Inferior parietal cortex (tissue), 1 donor: Measurements from ENCODE around the gene ABCC3.
"Not testable (repeated sequence)": the region's sequence is repeated elsewhere in the genome, so short reads cannot be mapped to it uniquely, and the experiment has no call there.

Source experiments
- DNase-seq: peaks from one replicate; pipeline ENCODE4 v3.0.0-alpha.2; 2016; ENCODE audit errors: extremely low spot score

Gene ABCC3

DNA sequence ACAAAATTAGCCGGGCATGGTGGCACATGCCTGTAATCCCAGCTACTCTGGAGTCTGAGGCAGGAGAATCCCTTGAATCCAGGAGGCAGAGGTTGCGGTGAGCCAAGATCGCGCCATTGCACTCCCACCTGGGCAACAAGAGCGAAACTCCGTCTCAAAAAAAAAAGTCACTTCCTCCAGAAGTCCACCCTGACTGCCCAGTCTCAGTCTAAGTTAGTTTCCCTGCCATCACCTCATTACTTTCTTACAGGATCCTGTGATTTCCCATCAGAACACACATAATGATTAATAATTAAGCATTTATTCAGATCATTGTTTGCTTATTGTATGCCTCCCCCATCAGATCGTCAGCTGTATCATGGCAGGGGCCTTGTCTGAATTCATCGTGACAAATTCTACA is 31.6 kb downstream of the ABCC3 start:
- no peak for DNase-seq

DNA sequence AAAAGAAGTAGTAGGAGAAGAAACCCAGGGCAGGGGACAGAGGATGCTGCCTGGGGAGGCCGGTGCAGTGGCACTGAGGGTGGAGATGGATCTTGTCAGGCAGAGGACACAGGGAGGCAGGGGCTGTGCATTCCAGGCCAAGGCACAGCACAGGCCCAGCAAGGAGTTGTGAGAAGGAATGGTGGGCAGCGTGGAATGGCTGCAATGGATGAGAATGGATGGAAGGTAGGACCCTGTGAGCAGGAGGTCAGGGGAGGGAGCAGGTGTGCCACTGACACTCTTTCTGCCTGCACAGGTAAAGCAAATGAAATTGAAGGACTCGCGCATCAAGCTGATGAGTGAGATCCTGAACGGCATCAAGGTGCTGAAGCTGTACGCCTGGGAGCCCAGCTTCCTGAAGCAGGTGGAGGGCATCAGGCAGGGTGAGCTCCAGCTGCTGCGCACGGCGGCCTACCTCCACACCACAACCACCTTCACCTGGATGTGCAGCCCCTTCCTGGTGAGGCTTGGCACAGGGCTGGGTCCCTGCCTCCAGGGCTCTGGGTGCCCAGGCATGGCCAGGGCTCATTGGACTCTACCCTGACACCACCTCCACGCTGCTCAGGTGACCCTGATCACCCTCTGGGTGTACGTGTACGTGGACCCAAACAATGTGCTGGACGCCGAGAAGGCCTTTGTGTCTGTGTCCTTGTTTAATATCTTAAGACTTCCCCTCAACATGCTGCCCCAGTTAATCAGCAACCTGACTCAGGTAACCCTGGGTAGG is 32.8 kb downstream of the ABCC3 start:
- DNase-seq = no peak

DNA sequence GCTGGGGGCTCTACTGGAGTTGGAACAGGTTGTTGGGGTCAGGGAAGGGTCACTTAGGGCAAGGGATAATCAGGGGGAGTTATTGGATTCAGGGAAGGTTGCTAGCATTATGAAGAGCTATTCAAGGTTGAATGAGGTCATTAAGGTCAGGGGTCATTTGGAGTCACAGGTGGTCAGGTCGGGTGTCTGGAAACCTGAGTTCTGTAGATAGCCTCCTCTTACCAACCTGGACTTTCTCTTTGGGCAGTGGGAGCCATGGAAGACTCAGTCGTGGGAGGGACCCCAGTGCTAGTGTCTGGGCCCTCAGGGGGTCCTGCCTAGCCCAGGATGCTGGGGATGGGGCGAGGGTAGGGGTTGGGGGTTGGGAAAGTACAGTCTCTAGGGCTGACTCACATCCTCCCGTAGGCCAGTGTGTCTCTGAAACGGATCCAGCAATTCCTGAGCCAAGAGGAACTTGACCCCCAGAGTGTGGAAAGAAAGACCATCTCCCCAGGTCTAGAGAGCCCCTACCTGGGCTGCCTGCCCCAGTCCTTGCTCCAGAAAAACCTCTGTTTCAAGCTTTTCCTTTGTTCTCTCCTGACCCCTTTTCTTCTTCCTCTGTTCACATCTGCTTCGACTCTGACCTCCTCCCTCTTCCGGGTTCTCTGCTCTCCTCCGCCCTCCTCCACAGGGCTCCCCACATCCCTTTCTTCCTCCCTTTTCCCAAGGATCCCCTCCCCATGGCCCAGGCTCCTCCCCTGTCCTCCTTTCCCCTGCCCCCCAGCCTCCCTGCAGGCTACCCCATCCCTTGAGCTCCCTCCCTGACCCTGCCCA is 33.5 kb downstream of the ABCC3 start:
- no peak for DNase-seq

DNA sequence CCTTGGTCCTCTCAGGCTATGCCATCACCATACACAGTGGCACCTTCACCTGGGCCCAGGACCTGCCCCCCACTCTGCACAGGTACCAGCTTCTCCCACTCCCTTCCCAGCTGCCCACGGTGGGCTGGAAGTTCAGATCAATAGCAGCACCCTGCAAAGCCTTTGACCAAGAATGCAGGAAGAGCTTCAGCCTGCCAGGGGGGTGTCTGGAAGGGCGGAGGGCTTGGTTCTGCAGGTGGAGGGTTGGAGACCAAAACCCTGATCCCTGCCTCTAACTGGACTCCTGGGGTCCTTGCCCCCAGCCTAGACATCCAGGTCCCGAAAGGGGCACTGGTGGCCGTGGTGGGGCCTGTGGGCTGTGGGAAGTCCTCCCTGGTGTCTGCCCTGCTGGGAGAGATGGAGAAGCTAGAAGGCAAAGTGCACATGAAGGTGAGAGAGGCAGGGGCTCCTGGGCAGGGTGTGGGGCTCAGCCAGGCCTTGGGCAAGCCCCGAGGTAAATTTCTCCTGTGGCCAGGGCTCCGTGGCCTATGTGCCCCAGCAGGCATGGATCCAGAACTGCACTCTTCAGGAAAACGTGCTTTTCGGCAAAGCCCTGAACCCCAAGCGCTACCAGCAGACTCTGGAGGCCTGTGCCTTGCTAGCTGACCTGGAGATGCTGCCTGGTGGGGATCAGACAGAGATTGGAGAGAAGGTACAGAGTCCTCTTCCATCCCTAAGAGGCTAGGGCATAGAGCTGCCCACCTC is 34.3 kb downstream of the ABCC3 start:
- no peak for DNase-seq

DNA sequence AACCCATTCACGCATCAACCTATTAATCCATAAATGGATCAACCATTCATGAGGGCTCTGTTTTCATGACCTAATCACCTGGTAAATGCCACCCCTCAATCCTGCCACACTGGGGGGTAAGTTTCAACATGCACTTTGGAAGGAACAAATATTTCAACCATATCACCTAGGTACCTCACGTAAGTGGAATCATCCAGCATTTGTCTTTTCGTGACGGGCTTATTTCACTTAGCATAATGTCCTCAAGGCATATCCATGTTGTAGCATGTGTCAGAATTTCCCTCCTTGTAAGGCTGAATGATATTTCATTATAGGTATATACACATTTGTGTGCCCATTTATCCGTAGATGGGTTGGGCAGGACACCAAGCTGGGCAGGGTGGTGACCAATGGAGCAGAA is 37.4 kb downstream of the ABCC3 start:
- DNase-seq = no peak

DNA sequence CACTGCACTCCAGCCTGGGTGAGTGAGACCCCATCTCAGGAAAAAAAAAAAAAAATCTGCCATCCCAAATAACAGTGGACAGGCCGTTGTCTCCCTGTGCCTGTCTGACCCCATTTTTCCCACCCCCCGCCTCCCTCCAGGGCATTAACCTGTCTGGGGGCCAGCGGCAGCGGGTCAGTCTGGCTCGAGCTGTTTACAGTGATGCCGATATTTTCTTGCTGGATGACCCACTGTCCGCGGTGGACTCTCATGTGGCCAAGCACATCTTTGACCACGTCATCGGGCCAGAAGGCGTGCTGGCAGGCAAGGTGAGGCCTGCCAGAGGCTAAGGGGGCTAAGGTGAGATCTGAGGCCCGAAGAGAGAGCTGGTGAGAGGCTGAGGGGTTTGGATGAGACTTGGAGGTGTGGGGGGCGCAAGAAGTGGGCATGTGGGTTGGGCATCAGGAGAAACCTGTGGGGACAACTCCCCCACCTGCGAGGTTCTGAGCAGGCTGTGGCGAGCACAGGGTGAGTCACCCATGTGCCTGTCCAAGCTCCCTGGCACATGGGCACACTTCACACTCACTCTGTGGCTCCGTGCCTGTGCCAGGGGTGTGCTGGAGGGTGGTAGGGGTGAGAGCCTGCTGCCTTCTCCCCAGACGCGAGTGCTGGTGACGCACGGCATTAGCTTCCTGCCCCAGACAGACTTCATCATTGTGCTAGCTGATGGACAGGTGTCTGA is 38.3 kb downstream of the ABCC3 start:
- no peak for DNase-seq

DNA sequence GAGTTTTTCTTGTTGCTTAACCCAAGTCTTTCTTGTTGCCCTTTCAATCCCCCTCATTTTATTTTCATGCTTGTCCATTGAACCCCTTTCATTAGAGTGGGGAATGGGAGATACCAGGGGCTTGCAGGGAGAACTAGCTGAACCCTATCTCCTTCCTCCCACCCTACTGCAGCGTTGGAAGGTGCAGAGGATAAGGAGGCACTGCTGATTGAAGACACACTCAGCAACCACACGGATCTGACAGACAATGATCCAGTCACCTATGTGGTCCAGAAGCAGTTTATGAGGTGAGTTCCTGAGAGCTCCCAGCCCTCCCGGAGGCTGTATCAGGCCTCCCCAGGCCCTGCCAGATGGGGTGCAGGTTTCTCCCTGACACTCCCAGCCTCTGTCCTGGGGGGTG is 40.5 kb downstream of the ABCC3 start:
- no peak for DNase-seq

DNA sequence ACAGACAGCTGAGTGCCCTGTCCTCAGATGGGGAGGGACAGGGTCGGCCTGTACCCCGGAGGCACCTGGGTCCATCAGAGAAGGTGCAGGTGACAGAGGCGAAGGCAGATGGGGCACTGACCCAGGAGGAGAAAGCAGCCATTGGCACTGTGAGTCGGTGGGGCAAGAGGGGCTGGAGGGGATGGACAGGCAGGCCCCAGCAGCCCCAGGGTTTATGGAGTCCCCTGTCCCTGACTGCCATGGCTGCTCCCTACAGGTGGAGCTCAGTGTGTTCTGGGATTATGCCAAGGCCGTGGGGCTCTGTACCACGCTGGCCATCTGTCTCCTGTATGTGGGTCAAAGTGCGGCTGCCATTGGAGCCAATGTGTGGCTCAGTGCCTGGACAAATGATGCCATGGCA is 40.9 kb downstream of the ABCC3 start:
- no peak for DNase-seq

DNA sequence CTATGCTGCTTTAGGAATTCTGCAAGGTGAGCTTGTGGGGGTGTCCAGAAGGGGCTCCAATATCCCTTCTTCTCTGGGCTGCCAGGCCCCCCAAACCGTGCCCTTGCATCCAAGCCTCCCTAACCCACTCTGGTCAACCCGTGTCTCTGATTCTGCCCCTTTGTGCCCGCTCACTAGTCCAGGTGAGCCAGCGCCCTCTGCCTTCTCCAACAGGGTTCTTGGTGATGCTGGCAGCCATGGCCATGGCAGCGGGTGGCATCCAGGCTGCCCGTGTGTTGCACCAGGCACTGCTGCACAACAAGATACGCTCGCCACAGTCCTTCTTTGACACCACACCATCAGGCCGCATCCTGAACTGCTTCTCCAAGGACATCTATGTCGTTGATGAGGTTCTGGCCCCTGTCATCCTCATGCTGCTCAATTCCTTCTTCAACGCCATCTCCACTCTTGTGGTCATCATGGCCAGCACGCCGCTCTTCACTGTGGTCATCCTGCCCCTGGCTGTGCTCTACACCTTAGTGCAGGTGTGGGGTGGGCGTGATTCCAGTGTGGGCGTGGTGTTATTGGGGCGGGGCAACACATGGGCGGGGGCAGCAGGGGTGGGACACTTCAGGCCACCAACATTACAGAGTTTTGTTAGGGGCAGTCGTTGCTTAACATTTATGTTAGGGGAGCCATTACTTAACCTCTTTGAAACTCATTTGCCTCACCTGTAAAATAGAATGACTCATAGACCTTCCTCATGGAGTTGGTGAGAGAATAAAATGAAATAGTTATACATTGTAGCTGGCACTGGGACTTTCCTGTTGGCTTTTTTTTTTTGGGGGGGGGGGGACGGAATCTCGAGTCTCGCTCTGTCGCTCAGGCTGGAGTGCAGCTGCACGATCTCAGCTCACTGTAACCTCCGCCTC is 41.6 kb downstream of the ABCC3 start:
- DNase-seq = no peak

DNA sequence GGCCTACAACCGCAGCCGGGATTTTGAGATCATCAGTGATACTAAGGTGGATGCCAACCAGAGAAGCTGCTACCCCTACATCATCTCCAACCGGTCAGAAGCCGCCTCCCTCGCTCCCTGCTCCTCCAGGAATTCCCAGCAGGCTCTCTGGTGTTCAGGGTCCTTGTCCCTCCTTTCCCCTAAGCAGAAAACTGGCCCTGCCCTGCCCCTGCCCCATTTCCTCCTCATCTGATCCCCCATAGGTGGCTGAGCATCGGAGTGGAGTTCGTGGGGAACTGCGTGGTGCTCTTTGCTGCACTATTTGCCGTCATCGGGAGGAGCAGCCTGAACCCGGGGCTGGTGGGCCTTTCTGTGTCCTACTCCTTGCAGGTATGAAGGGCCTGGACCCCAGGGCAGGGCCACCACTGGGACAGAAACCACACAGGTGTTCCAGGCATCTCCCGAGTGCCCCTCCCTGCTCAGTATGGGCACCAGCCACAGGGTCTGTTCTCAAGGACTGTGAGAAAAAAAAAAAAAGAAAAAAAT is 43.2 kb downstream of the ABCC3 start:
- DNase-seq = no peak

DNA sequence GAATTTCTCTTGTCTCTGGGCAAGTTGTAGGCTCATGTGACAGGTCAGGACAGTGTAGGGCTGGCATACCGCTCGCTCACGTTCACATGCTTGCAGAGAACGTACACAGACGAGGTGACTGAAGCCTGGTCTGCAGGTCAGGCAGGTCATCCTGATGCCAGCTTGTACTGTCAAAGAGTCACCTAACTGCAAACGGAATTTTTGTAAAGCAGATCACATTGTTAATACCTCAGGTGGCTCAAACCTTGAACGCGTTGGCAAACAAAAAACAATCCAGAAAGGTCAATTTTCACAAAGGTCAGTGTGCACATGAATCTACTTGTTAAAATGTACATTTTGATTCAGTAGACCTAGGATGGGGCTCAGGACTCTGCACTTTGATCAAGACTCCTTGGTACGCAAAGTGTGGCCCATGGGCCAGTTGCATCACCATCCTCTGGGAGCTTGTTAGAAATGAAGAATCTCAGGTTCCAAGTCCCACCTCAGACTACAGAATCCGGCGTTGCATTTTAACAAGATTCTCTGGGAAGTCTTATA is 44.4 kb downstream of the ABCC3 start:
- DNase-seq = no peak

DNA sequence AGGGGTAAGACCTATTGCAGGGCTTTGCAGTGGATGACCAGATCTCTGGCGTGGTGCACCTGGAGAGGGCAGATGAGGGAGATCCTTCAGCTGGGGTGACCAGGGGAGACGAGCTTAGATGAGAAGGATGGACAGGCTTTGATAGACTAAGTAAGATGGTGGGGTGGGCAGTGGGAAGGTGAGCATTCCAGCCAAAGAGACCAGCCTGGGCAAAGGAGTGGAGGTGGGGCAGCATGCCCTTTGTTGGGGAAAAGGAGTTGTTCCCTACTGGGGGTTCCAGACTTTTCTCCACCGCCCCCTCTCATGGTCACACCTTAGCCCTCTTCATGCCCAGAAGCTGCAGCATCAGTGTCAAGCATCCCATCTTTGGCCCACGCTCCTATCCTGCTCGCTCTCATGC is 45.4 kb downstream of the ABCC3 start:
- no peak for DNase-seq

DNA sequence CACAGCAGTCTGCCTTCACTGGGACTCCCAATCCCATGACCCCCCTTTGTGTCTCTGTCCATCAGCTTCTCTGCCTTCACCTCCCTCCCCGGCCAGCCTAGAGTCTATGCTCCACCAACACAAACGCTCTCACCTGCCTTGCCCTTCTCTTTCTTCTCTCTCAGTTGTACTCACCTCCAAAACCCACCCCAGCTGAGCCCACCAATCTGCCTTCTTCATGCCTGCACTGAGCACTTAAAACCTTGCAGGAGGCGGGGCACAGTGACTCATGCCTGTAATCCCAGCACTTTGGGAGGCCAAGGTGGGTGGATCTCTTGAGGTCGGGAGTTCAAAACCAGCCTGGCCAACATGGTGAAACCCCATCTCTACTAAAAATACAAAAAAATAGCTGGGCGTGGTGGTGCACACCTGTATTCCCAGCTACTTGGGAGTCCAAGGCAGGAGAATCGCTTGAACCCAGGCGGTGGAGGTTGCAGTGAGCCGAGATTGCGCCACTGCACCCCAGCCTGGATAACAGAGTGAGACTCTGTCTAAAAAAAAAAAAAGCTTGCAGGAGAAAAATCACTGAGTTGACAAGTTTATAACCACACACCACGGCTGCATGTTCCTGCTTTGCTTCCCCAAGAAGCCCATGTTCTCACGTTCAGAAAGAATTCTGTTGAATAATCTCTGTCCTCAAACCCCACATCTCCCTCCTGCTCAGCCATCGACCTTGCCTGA is 46.0 kb downstream of the ABCC3 start:
- not testable (repeated sequence) for DNase-seq

DNA sequence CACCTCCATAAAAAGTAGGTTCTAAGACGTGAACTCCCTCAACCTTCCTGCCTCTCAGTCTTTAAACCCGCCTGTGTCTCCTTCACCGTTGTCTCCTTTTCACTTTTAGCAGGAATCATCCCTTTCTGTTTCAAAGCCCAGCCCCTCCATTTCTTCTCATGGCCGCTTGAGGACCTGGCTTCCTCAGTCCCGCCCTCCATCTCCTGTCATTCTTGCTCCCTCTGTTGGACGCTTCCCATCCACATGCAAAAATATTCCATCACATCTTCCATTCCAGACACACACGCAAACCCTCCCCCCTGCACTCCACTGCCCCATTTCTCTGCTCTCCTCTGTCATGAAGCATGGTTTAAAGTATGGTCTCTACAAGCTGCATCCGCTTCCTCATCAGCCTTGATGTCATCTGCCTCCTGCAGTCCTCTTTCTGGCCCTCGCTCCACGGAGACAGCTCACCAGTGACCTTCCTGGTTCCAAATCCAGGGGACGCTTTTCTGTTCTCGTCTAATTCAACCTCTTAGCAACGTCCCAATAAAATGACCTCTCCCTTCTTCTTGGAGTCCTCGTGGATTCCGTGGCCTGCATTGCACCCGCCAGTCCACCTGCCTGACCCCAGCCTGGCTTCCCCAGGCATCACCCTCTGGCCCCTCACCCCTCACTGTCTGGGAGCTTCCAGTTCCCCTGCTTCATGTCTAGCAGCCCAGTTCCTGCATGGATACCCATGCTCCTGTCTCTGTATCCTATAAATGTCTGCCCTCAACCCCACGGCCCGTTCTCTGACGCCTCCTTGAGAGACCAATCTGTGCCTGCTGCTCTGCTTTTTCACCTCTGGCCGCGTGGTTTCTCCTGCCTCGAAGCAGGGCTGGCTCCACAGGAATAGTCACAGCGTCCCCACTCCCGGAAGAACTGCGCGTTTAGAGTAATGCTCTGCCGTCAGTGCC is 46.9 kb downstream of the ABCC3 start:
- DNase-seq = peak; percentile 61

DNA sequence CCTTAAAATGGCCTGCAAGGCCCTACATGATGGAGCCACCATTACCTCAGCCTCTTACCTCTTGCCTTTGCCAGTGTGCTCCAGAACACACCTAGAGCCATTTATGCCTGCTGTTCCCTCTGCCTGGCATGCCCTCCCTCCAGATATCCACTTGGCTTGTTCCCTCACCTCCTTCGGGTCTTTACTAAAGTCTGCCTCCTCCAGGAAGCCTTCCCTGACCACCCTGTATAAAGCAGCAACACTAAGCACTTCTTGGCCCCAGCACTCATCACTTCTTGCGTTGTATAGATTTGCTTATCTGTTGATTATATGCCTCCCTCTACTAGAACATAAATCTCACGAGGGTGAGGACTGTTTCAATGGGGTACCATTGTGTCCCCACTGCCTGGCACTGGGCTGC is 47.8 kb downstream of the ABCC3 start:
- no peak for DNase-seq

DNA sequence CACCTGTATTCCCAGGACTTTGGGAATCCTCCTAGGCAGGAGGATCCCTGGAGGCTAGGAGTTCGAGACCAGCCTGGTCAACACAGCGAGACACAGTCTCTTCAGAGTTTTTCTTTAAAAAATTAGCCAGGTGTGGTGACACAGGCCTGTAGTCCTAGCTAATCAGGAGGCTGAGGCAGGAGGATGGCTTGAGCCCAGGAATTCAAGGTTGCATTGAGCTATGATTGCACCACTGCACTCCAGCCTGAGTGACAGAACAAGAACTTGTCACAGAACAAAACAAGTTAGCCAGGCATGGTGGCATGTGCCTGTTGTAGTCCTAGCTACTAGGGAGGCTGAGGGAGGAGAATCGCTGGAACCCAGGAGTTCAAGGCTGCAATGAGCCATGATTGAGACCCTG is 48.3 kb downstream of the ABCC3 start:
- DNase-seq = no peak

DNA sequence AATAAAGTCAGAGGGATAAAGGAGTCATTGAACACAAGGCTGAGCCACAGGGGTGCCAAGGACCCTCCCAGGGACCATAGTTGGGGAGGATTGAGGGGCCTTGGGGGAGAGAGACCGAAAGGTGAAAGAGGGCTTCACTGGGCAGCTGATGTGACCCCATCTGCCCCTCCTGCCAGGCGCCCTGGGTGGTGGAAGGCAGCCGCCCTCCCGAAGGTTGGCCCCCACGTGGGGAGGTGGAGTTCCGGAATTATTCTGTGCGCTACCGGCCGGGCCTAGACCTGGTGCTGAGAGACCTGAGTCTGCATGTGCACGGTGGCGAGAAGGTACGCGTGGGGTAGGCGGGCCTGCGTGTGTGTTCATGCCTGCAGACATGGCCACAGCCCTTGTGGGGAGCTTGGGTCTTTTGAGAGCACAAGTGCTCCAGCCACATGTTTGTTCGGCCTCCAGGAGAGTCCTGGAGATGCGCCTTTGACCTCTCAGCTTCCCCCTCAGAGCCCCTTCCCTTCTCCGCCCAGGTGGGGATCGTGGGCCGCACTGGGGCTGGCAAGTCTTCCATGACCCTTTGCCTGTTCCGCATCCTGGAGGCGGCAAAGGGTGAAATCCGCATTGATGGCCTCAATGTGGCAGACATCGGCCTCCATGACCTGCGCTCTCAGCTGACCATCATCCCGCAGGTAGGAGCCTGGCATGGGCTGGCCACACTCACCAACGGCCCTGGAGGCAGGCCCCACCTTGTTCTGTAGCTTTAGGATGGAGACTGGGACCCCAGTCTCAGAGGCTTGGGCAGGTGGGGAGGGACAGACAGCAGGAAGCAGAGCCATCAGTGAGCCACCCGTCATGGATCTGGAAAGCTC is 49.0 kb downstream of the ABCC3 start:
- DNase-seq = no peak

DNA sequence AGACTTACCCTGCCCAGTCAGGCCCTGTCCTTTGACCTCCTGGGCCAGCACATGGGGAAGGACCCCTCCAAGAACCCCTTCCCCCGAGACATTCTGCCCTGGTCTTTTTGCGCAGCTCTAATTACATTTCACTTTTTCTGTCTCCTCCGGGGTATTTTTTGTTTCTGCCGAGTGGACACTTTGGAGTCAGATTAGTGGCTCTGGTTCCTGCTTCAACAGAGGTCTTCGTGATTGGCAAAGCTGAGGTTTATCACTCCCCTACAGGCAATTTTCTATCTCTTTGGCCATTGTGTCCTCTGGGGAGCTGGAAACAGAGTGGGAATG is 49.6 kb downstream of the ABCC3 start:
- DNase-seq = no peak
